ENCODE data around the gene RABL6.
"Not testable (repeated sequence)": the region's sequence is repeated elsewhere in the genome, so short reads cannot be mapped to it uniquely, and the experiment has no call there.

The RABL6 gene

DNA sequence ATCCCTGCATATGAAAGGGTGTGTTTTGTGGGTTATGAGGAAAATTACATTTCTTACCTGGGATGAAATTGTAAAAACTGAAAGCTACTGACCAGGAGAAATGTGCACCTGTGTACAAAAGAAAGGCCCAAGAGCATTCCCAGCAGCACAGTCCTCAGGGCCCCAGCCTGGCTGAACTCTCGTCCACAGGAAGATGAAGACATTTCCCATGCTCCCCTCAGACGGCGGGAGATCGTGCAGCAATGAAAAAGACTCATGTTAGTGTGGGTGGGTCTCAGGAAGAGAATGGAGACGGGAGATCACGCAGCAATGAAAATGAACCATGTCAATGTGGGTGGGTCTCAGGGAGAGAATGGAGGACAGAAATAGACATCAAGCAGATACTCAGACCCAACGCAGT lies 30.8 kb upstream of the RABL6 start:
- no peak for DNase-seq (ENCODE audit: low spot score)

DNA sequence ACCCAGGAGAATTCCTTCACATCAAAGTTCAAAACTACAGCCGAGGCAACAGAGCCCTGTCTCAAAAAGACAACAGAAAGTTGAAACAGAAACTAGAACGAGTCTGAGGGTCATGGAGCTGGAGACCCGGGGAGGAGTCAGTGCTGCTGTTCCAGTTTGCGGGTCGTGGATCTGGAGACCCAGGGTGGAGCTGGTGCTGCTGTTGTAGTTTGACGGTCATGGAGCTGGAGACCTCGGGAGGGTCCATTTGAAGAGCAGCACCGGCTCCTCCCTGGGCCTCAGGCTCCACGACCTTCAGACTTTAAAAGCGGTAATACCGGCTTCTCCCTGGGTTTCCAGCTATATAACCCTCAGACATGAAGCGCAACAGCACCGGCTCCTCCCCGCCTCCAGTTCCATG lies 30.4 kb upstream of the RABL6 start:
- no peak for DNase-seq (ENCODE audit: low spot score)

DNA sequence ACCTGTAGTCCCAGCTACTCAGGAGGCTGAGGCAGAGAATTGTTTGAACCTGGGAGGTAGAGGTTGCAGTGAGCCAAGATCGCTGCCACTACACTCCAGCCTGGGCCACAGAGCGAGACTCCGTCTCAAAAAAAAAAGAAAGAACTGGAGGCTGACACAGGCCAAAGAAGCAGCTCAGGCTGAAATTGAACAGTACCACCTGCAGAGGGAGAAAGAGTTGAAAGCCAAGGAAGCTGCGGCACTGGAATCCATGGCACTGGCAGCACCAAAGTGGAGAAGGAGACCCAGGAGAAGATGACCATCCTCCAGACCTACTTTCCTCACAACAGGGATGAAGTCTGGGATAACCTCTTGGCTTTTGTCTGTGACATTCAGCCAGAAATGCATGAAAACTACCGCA lies 27.9 kb upstream of the RABL6 start:
- DNase-seq (ENCODE audit: low spot score), result no peak

DNA sequence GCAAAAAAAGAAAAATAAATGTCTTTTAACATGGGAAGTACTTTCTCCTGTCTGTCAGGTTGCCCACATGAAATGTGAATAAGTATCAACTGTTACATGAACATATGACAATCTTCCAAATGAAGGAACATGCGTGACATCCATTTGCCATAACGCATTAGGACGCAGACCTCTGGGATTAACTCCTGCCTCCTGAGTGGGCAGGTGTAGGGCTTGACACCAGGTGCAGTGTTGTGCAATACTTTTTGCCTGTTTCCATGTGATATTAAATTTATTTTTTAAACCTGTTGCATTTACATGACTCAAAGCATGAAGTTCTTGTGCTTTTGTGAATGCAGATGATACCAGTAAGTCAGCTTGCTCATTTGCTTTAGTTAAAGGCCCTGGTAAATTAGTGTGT lies 25.3 kb upstream of the RABL6 start:
- no peak for DNase-seq (ENCODE audit: low spot score)

DNA sequence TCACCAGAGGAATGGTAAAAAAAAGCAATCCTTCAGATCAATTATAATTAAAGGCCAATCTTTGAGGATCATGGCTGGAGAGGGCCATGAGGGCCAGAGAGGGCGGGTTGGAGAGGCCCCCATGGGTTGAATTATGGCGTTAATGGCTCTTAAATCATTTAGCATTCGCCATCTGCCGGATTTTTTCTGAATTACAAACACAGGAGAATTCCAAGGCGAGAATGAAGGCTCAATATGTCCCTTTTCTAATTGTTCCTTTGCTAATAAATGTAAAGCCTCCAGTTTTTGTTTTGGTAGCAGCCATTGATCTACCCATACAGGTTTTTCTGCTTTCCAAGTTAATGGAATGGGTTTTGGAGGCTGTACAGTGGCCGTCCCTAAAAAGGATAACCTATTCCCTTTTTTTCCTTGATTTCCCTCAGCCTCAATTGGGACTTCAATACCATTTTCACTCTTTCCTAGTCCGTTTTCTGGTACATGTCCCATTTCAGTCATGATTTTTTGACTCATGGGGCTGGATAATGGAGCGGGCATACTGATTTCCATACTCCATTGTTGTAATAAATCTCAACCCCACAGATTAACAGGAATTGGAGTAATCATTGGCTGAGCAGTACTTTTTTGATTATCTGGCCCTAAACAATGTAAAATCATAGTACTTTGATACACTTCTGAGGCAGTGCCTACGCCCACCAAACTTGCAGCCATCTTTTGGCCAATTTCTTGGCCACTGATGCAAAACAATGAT lies 23.3 kb upstream of the RABL6 start:
- DNase-seq (ENCODE audit: low spot score), result no peak

DNA sequence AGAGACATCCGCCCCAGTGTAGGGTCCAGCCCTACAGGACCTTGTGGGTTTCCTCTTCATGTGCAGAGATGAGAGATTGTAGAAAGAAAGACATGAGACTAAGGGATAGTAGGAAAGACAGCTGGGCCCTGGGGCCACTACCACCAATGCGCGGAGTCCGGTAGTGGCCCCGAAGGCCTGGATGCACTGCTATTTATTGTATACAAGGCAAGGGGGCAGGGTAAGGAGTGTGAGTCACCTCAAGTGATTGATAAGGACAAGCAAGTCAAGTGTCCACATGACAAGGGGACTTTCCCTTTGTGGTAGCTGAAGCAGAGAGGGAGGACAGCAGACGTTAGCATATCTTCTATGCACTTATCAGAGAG lies 22.8 kb upstream of the RABL6 start:
- no peak for DNase-seq (ENCODE audit: low spot score)

DNA sequence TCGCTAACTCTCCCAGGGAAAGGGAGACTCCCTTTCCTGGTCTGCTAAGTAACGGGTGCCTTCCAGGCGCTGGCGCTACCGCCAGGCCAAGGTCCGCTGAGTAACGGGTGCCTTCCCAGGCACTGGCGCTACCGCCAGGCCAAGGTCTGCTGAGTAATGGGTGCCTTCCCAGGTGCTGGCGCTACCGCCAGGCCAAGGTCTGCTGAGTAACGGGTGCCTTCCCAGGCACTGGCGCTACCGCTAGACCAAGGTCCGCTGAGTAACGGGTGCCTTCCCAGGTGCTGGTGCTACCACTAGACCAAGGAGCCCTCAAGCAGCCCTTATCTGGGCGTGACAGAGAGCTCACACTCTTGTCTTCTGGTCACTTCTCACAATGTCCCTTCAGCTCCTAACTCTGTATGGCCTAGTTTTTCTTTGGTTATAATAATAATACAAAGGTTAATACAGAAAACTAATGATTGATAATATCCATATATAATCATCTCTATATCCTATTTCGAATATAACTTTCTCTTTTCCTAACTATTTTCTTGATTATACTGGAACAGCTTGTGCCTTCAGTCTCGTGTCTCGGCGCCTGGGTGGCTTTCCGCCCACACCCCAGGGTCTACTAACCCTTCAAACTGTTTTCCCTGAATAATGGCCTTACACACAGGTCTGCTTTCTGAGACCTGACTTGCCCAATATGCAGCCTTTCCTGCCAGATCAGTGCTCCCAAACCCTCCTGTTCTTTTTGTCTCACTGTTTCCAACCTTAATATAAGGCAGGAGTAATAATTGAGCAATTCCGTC lies 22.0 kb upstream of the RABL6 start:
- DNase-seq (ENCODE audit: low spot score), result not testable (repeated sequence)

DNA sequence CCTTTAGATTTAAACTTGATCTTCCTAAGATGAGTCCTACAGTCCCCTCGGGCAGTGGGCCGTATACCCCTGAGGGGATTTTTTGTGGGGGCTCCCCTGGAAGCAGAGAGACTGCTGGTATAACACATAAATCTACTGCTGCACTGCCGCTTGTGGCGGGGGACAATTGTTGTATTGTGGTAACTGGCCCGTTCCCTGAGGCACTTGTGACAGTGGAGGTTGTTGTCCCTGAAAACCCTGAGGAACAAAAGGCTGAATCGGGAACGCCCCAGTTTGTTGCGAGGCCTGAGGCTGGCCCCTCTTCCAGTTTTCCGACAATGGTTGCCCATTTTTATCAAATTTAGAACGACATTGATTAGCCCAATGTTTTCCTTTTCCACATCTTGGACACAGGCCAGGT lies 21.3 kb upstream of the RABL6 start:
- no peak for DNase-seq (ENCODE audit: low spot score)

DNA sequence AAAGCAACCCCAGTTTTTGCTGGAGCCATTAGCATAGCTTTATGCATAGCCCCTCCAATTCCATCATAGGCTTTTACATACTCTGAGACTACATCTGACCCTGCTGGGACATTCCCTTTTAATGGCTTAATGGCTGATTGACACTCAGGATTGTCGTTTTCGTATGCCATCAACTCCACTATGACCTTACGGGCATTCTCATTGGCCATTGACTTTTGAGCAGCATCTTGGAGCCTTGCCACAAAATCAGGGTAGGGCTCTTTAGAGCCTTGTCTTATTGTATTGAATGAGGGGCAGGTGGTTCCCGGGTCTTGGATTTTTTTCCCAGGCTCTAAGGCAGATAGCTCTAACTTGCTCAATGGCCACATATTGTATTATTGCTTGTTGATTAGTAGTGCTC lies 20.8 kb upstream of the RABL6 start:
- not testable (repeated sequence) for DNase-seq (ENCODE audit: low spot score)

DNA sequence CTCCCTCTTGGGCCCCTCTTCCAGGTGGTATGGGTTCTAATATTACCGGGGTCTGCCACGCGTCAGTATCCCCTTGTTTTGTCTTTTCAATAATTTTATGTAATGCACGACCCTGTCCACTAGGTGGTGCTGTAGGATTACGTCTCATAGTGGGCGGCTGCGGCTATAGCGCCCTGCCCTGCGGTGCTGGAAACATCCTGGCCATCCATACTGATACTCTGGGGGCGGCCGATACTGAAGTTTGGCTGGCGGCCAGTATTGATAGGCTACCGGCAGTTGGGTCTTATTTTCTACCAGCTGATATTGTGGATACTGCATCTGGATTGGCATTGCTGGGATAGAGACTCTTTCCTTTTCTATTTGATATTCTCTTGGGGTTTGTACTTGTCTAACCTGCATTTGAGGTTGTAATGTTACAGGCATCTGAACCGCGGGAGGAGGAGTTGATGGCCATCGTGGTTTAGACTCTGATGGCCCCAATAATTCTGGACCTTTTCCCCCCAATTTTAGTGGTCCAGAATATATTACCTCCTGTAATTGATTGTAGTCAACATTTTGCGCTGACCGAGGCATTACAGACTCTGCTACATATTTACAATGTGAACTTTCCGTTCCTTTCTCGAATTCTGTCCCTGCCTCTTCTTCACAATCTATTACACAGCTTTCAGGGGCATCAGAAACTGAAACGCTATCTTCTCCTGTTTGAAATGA lies 19.9 kb upstream of the RABL6 start:
- peak; percentile 65 for DNase-seq (ENCODE audit: low spot score)

DNA sequence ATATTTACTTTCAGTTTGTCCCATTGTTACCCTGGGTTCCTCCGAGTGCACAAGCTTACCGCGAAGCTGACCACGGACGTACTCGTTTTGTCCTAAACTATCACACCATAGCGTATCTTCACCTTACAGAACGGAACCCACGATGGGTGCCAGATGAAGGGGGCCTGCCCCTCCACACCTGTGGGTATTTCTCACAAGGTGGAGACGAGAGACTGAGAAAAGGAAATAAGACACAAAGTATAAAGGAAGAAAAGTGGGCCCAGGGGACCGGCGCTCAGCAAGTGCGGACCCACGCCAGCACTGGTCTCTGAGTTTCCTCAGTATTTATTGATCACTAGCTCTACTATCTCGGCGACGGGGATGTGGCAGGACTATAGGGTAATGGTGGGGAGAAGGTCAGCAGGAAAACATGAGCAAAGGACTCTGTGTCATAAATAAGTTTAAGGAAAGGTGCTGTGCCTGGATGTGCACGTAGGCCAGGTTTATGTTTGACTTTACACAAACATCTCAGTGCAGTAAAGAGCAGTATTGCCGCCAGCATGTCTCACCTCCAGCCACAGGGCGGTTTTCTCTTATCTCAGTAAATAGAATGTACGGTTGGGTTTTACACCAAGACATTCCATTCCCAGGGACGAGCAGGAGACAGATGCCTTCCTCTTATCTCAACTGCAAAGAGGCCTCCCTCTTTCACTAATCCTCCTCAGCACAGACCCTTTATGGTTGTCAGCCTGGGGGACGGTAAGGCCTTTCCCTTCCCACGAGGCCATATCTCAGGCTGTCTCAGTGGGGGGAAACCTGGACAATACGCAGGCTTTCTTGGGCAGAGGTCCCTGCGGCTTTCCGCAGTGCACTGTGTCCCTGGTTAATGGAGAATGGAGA lies 18.9 kb upstream of the RABL6 start:
- DNase-seq (ENCODE audit: low spot score), result not testable (repeated sequence)

DNA sequence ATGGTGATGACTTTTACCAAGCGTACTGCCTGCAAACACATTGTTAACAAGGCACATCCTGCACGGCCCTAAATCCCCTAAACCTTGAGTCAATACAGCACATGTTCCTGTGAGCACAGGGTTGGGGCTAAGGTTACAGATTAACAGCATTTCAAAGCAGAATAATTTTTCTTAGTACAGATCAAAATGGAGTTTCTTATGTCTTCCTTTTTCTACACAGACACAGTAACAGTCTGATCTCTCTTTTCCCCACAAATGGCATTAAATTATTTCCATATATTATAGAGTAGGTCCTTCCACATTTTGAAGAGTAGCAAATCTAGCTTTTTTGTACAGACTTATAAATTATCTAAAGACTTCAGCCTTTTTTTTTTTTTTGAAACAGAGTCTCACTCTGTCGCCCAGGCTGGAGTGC lies 18.2 kb upstream of the RABL6 start:
- DNase-seq (ENCODE audit: low spot score), result no peak

DNA sequence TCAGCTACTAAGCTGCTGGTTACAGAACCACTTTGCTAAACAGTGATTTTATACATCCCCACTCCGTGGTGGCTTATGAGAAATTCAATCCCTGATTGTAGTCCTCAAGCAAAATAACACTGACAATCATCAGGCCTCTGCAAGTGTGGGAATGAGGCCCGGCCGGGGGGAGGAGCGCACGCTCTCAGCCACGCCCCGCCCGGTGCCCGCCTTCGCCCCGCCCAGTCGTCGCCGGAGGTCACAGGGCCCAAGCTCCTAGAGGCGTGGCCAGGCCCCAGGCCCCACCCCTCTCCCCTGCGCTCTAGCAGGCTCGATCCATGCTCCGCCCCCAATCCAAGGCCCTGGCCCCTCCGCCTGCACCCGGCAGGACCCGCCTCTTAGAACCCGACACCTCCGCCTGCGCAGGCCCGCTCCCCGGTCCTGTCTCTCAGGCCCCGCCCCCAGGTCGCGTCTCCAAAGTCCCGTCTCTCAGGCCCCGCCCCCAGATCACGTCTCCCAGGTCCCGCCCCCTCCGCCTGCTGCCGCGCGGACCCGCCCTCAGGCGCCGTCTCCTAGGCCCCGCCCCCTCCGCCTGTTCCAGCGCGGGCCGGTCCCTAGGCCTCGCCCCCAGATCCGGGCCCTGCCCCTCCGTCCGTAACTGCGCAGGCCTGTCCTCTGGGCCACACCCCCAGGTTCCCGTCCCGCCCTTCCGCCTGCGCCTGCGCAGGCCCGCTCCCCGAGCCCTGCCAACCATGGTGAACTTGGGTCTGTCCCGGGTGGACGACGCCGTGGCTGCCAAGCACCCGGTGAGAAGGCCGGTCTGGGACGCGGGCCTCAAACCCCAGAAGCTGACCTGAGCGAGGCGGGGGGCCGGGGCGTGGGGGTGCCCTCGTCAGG lies 16.9 kb upstream of the RABL6 start, which contains the start of gene TMEM141:
Gene TMEM141 (plus strand): TSS at position 705 of the 876 bp plus-strand sequence. CDS start 27 bp downstream, at position 732.
- DNase-seq (ENCODE audit: low spot score), result peak; percentile 100

DNA sequence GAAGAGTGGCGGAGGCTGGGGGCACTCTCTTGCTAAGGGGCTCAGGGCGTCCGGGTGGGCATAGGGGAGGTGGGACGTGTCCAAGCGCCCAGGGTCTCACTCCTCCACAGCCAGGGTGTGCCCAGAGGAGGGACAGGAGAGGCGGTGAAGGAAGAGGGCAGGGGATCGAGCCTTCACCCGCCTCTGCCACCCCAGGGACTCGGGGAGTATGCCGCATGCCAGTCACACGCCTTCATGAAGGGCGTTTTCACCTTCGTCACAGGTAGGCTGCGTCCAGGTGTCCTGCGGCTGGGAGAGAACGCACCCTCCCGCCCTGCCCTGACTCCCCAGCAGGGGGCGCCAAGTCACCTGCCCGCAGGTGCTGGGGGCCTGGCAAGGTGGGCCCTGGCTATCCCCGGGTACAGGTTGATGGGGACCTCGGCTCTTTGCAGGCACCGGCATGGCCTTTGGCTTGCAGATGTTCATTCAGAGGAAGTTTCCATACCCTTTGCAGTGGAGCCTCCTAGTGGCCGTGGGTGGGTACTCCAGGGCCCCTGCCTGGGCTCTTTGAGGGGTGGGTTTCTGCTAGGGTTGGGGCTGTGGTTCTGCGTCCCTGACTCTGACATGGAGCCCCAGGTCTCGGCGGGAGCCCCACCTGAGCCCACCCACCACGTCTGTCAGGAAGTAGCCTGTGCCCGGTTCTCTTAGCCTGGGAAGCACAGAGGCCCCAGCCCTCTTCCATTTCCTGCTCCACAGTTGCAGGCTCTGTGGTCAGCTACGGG lies 16.1 kb upstream of the RABL6 start:
- DNase-seq (ENCODE audit: low spot score), result no peak

DNA sequence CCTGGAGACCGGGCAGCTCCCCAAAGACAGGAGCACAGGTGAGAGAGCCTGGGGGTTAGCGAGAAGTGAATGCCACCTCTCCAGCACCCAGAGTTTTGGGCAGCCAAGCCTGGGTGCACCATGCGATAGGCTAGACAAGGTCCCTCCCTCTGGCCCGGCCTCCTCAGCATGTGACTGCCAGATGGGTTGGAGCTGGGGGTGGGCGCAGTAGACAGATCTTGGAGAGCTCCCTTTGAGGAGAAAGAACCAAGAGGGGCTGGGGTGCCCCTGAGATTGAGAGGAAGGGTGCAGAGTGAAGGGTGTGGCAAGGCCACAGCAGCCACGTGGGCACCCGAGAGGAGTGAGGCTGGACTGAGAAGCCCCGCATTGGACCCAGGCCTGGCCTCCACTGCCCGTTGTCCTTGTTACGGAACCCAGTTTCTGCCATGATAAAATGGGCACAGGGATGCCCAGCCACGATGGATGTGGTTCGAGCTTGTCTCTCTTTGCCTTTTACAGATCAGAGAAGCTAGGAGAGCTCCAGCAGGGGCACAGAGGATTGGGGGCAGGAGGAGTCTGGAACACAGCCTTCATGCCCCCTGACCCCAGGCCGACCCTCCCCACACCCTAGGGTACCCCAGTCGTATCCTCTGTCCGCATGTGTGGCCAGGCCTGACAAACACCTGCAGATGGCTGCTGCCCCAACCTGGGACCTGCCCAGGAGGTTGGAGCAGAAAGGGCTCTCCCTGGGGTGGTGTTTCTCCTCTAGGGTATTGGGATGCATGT lies 15.2 kb upstream of the RABL6 start:
- no peak for DNase-seq (ENCODE audit: low spot score)

DNA sequence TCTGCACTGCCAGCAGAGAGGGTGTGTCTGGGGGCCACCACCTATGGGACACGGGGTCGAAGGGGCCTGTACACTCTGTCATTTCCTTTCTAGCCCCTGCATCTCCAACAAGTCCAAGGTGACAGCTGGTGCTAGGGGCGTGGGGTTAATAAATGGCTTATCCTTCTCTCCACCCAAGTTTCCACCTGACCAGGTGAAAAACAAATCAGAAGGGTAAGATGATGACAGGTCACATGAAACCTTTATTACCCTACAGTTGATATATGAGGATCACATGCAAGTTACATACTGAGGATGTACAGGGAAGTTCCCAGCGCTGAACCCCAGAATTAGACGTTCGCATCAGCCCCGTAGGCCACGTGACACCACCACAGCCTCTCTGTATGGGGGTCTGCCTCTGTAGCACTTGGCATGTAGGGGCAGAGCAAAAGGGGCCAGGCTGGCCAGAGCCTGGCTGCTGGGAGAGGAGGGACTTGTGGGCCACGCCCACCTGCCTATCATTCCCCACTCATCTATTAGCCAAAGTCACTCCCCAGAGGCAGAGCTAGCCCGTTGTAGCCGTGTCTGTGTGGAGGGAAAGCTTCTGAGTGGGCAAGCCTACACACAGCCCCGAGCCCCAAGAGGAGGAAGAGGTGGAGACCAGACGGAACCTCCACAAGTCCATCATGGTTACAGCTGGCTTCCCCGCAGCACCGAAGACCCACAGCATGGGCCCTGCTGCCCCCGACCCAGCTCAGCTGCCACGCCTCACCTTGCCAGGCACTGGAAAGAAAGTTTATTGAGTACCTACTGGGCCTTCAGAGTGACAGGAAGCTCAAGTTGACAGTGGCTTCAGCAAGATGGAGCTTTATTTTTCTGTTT lies 14.4 kb upstream of the RABL6 start:
- no peak for DNase-seq (ENCODE audit: low spot score)

DNA sequence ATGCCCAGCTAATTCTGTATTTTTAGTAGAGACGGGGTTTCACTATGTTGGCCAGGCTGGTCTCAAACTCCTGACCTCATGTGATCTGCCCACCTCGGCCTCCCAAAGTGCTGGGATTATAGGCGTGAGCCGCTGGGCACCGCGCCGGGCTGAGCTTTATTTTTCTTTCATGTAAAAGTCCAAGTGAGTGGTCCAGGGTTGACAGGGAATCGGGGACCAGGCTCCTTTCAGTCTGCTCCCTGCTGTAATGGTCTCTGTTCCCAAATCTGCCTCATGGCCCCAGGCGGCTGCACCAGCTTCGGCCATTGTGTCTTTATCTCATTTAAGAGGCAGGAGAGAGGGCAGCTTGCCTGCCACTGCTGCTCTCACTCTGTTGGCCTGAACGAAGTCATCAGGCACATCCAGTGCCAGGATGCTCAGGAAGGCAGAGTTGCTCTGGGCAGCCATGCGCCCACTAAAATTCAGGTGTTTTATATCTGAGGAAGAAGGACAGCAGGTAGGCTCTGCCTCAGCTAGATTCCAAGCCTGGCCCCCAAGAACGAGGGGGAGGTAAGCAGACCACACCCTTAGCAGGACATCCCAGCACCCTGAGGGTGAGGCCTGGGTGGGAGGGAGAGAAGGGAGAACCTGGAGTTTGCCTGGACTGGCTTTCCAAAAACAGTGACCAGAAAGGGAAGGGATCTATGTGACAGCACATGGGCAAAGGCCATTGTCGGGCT lies 13.3 kb upstream of the RABL6 start:
- no peak for DNase-seq (ENCODE audit: low spot score)

DNA sequence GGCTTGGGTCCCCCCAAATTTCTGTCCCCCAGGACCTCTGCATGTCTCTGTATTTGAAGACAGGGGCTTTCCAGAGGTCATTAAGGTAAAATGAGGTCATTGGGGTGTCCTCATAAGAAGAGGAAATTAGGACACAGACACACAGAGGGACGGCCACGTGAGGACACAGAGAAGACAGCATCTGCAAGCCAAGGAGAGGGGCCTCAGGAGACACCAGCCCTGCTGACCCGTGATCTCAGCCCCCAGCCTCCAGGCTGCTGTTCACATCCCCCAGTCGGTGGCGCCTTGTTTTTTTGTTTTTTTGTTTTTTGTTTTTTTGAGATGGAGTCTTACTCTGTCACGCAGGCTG lies 12.8 kb upstream of the RABL6 start:
- DNase-seq (ENCODE audit: low spot score), result no peak

All from AG08396 (cell line).